HG02610 (cell line): ENCODE results near the gene GDF7.
A peak's percentile ranks its signal among the peaks of the same experiment; 100 is the strongest.
"Not testable (repeated sequence)": the region's sequence is repeated elsewhere in the genome, so short reads cannot be mapped to it uniquely, and the experiment has no call there.

Experiments
- ATAC-seq: cut with Tn5 transposase; IDR thresholded peaks from one replicate; pipeline ENCODE4 v1.9.1; 2021; ENCODE audit warnings: mild to moderate bottlenecking, moderate library complexity; ENCODE audit not compliant: unreplicated experiment

The GDF7 gene

DNA sequence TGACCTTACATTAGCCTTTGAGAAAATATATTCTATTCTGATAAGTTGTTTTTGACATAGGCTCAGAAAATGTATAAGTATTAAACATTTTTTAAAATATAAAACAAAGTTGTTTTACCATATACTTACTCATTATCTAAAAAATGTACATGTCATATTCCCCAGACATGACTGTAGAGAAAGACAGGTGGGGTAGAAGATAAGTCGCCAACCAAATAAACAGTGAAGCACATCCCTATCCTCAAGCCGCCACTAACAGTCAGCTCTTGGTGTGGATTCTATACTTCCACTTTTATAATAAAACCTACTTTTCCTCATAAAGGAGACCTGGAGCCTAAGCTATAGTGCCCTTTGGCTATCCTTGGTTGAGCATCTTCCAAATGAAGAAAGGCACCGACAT is 26.4 kb downstream of the GDF7 start:
- ATAC-seq = no peak

DNA sequence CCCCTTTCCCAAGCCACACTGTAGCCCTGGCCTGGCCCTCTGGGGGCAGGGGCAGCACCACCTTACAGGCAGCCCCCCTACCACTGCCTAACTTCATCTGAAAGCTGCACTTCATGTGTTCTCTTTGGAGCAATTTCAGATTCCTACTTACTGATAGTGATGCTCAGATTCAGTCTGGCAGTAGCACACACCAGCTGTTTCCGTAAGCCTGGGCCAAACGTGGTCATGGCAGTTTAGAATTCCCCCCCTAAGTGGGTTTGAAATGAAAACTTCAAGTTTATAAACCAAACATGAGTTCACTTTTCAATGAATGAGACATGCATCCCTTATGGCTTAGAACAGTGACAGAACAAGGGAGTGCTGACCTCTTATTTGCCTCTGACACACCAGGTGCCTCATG is 29.4 kb downstream of the GDF7 start:
- ATAC-seq = no peak

DNA sequence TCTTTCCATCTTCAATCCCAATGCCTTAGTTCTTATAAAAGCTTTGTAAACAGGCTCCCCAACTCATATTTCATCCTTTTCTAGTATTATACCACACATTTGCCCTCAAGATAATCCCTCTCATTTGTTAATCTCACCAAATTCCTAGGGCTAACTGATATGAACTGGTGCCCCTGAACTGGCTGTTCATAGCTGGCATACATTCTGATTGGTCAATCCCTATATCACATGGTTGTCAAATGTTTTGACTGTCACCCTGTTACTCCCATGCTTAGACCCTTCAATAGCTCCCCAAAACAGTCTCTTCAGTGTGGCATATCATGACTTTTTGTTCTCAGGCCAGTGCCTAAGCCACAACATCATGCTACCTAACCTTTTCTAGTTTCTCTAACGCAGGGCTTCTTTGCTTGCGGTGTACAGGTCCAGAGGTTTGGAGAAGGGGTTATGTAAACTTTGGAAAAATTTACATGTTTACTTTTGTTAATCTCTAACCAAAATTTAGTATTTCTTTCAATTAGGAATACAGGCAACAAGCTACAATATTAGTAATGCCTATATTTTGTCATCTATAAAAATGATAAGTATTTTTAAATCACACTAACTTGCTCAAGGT is 30.5 kb downstream of the GDF7 start:
- no peak for ATAC-seq

DNA sequence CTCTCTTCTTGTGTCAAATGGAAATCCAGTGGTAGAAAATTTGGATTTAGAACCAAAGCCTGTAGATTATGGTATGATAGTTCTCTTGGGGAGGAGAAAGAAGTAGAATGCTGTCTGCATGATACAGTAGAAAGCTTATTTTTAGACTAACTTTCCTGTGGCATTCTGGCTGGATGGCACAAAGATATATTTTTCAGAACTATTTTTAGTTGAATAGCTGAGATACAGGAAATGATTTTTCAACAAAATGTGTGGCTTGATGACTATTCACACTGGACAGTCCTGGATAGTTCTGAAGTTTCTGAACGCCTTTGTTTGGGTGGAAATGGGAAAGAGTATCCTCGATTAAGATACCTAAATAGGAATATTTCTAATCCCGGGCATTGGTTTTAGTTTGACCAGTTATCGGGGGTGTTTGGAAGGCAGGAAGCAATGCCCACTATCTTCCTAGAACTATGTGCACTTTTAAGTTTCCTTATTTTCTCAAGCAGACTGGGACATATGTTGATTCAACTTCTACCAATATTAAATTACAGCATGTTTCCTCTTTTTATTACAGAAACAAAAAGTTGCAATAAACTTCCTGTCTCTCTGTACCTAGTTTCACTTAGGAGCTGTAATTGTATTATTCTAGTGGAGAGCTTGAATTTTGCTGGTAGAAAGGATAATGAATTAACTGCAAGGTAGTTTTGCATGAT is 32.1 kb downstream of the GDF7 start:
- peak; percentile 41 for ATAC-seq

DNA sequence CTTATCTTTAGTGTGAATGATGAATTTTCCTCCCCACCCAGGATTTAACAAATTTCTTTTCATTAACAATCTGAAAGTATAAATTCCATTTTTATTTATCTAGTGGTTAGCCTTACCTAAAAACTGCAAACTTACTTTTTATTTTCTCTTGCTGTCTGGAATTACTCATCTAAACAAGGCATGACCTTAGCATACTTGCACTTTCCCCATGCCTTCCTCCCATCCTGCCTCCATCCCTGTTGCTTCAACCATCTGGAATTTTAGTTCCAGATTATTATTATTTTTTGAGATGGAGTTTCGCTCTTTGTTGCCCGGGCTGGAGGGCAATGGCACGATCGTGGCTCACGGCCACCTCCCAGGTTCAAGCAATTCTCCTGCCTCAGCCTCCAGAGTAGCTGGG is 35.6 kb downstream of the GDF7 start:
- no peak for ATAC-seq

DNA sequence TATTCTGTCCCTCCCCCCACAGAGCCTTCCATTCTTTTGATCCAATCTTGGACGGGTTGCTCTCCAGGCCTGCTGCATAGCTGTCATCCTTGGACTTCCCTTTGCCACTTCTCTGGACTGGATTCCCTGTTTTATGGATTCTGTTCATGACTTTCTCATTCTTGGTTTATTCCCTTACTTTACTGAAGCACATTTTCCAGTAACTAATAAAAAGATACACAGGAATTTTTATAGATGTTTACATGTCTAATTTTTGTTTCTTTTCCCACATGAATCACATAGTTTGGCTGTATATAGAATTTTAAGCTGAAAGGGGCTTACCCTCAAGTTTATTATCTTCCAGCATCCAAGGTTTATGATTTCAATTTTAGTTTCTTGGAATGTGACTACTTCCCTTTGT is 37.9 kb downstream of the GDF7 start:
- ATAC-seq = no peak

DNA sequence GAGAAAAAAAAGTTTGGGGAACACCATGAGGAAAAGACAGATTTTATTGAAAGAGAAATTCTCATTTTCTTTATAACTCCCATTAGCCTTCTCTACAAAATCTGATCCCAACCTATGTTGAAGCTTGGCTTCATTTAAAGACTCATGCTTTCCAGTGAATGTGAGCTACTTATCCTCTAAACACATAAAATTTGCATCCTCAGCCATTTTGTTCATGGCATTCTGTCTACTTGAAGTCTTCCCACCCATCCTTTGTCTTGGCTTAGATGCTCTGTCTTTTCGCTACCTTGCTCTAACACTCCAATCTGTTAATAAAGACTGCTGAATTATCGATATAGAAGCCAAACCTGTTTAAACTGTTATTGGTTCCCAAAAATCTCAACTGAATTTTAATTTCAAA is 39.3 kb downstream of the GDF7 start:
- ATAC-seq = no peak

DNA sequence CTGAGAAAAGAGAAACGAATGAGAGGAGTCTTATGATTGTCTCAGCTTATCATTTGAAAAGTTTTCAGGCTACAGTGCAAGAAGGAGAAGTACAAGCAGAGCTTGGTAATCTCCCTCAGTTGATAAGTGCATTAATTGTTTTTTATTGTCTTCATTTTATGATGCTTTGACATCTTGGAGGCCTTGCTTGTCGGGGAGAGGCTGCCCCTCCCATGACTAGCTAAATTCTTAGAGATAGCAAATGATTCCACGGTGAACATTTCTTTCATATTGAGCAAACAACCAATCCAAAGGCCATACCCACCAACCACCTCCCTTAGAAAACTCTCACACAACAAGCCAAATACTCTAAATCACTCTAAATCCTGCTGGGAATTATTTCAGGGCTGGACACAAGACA is 39.8 kb downstream of the GDF7 start:
- ATAC-seq = no peak

DNA sequence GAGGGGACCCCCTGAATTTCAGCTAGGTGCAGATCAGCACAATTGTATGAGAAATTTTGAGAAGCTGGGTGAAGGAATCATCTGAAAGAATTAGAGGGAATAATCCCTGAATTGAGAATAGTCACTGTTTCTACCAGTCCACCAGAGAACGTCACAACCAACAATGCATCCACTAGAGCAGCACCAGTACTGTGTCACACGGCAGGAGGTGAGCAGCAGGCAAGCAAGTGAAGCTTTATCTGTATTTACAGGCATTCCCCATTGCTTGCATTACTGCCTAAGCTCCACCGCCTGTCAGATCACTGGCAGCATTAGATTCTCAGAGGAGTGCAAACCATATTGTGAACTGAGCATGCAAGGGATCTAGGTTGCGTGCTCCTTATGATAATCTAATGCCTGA is 40.7 kb downstream of the GDF7 start:
- ATAC-seq = no peak

DNA sequence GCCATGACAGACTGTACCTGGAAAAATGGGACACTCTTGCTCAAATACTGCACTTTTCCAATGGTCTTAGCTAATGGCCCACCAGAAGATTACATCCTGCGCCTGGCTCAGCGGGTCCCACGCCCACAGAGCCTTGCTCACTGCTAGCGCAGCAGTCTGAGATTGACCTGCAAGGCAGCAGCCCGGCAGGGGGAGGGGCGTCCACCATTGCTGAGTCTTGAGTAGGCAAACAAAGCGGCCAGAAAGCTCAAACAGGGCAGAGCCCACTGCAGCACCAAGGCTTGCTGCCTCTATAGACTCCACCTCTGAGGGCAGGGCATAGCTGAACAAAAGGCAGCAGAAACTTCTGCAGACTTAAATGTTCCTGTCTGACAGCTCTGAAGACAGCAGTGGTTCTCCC is 44.7 kb downstream of the GDF7 start:
- not testable (repeated sequence) for ATAC-seq

DNA sequence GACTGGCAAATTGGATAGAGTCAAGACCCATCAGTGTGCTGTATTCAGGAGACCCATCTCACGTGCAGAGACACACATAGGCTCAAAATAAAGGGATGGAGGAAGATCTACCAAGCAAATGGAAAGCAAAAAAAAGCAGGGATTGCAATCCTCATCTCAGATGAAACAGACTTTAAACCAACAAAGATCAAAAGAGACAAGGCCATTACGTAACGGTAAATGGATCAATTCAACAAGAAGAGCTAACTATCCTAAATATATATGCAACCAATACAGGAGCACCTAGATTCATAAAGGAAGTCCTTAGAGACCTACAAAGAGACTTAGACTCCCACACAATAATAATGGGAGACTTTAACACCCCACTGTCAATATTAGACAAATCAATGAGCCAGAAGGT is 46.6 kb downstream of the GDF7 start:
- not testable (repeated sequence) for ATAC-seq

DNA sequence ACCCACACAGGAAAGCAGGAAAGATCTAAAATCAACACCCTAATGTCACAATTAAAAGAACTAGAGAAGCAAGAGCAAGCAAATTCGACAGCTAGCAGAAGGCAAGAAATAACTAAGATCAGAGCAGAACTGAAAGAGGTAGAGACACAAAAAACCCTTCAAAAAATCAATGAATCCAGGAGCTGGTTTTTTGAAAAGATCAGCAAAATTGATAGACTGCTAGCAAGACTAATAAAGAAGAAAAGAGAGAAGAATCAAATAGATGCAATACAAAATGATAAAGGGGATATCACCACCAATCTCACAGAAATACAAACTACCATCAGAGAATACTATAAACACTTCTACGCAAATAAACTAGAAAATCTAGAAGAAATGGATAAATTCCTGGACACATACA is 47.5 kb downstream of the GDF7 start:
- not testable (repeated sequence) for ATAC-seq

DNA sequence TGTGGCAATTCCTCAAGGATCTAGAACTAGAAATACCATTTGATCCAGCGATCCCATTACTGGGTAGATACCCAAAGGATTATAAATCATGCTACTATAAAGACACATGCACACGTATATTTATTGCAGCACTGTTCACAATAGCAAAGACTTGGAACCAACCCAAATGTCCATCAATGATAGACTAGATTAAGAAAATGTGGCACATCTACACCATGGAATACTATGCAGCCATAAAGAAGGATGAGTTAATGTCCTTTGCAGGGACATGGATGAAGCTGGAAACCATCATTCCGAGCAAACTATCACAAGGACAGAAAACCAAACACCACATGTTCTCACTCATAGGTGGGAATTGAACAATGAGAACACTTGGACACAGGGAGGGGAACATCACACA is 49.2 kb downstream of the GDF7 start:
- not testable (repeated sequence) for ATAC-seq

DNA sequence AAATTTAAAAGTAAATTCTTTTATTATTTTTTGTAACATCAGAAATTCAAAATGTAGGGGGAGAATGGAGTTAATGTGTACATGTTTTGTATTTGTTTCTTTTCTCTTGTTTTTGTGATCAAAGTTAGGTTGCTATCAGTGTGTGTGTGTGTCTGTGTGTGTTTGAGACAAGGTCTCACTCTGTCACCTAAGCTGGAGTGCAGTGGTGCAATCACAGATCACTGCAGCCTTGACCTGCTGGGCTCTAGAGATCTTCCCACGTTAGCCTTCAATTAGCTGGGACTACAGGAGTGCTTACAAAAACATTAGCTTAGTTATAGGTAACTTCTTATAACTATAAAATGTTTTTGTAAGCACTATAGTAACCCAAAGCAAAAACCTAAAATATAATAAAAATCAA is 50.7 kb downstream of the GDF7 start:
- ATAC-seq = no peak

DNA sequence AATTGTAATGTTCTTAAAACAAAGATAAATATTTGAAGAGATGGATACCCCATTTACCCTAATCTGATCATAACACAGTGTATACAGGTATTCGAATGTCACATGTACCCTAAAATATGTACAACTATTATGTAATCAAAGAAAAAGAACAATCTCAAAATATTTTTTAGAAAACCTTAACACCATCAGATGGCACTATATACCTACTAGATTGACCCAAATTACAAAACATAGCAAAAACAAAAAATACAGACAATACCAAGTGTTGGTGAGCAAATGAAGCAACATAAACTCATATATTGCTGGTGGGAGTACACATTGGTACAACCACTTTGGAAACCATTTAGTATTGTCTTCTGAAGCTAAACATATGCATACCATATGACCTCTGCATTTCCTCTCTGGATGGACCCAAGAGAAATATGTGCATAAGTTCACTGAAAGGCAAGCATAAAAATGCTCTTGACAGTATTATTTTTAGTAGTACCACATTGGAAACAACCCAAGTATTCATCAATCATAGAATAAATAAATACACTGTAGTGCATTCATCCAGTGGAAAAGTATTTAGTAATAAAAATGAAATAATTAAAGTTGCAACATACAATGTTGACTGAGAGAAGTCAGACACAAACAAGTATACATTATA is 55.8 kb downstream of the GDF7 start:
- ATAC-seq = no peak

DNA sequence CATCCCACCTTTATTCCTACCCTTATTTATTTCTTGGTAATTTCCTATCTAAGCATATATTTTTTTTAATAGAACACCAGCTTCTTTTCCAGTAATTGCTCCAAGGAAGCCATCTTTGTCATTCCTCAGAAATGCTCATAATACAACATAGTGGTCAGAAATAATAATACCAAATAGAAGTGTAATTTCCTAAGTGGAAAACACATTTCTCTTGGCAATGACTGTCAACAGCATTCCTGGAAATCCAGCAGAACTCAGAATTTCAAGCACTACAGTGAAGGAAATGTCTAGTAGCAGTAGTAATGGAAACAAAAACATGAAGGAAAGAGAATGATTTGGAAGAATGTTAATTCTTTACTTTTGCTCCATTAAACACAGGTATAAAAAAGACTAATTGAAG is 56.6 kb downstream of the GDF7 start:
- ATAC-seq = no peak

DNA sequence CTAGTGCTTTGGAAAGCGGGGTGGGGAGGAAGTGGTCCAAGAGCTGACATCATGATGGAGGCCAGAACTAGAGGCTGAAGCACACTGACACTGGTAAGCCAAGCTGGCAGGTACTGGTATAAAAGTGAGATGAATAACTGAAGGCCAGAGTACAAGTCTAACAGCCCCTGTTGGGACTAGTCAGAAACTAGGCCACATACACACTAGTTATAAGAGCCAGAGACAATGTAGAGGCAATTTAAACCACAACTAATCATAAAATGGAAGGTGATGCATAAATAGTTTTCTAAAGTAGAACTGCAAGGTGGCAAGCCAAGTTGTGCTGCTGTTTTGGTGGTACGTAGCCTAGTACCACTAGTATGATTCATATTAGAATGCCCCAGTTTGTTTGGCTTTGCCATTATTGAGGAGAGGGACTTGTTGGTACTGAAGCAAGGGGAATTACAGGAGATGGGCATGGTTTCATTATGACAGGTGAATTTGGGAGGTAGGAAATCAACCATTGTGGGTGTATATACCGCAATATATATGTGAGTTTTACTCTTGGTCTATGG is 57.6 kb downstream of the GDF7 start:
- no peak for ATAC-seq

DNA sequence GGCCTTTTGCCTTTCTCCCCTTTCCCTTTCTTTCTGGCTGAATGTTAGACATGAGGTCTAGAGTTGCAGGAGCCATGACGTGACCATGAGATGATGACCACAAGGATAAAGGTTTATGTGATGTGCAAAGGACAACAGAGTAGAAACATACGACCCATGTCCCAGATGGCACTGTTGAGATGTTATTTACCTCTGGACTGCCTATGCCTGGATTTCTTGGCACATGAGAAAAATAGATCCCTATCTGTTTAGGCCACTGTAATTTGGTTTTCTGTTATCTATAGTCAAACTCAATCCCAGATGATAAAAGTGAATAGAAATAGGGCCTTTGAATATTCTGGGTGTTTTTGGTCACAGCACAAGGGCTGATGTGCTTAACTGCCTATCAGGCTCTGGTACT is 58.8 kb downstream of the GDF7 start:
- no peak for ATAC-seq

DNA sequence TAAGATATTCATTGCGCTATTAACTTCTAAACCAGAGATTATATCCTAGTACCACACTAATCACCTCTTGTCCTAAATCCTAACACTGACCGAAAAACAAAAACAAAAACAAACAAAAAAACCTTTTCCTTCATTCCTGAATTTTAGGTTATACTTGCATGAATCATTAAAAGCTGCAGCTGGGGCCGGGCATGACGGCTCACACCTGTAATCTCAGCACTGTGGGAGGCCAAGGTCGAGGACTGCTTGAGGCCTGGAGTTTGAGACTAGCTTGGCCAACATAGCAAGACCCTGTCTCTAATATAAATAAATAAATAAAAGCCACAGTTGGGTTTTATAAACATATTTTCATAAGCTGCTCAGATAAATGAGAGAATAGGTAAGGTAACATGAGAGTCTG is 60.0 kb downstream of the GDF7 start:
- ATAC-seq = no peak

DNA sequence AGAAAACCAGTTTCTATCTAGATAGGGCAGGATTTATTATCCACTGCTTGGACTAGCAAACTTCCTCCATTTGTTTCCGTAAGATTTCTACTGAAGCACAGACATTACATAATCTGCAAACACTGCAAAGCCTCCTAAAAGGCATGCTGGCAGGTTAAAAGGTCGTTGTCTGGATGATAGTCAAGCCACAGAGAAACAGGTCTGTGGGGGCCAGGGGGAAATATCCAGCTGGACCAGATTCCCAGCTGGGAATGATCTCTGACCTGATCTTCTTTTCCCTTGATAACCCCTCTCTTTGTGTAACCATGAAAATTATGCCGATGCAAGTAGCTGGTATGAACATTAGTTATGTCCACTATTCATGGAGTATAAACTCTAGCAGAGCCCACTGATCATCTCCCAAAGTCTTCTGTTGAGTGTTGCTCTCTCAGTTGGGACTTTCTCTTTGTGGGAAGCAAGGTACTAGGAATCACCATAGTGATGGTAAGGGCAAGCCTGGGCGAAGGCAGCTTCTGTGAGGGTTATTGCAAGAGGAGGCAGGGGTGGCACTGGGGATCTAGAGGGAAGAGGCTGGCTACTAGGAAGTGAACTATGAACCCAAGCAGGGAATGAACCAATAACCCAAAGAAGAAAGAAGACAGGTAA is 61.3 kb downstream of the GDF7 start:
- no peak for ATAC-seq
